ENCODE data around the gene CYP19A1. TPM values are rescaled to one million over a fixed set of nuclear protein-coding genes. Genes with fewer than 3 reads are reported as not detected.
A peak's percentile ranks its signal among the peaks of the same experiment; 100 is the strongest.

The CYP19A1 gene
- total RNA-seq, 2 experiments from 2014 or later, result not detected

DNA sequence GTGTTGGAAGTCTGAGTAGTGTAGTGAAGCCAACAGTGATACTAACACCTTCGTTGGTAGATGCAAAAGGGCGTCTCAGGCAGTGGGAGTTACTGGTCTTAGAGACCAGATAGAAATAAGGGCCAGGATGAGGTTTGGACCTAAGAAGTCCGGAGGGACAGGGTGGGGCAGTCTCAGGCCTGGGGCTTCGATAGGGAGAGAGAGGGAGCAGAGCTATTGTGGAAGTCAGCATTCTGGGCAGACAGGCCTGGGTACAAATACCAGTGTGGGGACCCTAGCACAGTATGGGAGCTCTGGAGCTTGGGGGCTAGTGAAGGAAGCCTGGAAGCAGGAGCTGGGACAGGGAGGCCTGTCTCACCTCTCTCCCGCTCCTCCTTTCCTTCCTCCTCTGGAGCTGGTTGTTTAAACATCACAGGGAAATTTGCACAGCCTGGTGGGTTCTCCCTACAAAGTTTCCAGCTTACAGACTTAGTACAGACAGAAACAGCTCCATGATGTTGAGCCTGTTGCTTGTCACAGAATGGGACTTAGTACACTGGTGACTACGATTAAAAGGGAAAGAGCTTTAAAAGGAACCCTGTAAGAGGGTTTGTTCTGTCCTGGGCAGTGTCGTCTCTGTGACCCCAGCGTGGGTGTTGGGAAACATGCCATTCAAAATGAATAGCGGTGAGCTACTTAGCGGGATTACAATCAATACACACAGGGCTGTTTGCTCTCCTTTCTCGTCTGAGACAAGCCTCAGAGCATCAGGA, 167.3 kb downstream of the CYP19A1 start:
- TF ChIP-seq, protein P1, sequence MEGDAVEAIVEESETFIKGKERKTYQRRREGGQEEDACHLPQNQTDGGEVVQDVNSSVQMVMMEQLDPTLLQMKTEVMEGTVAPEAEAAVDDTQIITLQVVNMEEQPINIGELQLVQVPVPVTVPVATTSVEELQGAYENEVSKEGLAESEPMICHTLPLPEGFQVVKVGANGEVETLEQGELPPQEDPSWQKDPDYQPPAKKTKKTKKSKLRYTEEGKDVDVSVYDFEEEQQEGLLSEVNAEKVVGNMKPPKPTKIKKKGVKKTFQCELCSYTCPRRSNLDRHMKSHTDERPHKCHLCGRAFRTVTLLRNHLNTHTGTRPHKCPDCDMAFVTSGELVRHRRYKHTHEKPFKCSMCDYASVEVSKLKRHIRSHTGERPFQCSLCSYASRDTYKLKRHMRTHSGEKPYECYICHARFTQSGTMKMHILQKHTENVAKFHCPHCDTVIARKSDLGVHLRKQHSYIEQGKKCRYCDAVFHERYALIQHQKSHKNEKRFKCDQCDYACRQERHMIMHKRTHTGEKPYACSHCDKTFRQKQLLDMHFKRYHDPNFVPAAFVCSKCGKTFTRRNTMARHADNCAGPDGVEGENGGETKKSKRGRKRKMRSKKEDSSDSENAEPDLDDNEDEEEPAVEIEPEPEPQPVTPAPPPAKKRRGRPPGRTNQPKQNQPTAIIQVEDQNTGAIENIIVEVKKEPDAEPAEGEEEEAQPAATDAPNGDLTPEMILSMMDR (IDR thresholded peaks at IDR 0.05), result no peak
- H3K27ac Mint-ChIP-seq, result no peak overlapping the region
- ATAC-seq, result no peak
- no peak for DNase-seq
- H3K27me3 Mint-ChIP-seq, result peaks cover 19% of the 10 kb centered on the region
- no peaks in the 10 kb centered on the region for H3K4me1 Mint-ChIP-seq (ENCODE audit: low read depth)
- no peaks in the 10 kb centered on the region for H3K9me3 Mint-ChIP-seq
- no peak overlapping the region for H3K4me3 Mint-ChIP-seq
- ChIA-PET POLR2A (no interaction called here), CTCF (interaction anchor here (1.3 to 3.0 kb wide), 3 partner anchors 8 to 22 kb away, joined by 4 to 25 read pairs (median 14); no protein-coding TSS in a partner anchor)
- intact Hi-C loops (cut with micrococcal nuclease), result no loop called here
- H3K36me3 Mint-ChIP-seq (ENCODE audit: low read depth), result no peaks in the 10 kb centered on the region

- CTCF ChIA-PET, result interaction anchor here (3.0 kb wide), 1 partner anchor 24 kb away, joined by 14 read pairs; no protein-coding TSS in a partner anchor
These were observed 169.7 kb downstream of the CYP19A1 start for GRCh38 chr15:51168700-51169099.

DNA sequence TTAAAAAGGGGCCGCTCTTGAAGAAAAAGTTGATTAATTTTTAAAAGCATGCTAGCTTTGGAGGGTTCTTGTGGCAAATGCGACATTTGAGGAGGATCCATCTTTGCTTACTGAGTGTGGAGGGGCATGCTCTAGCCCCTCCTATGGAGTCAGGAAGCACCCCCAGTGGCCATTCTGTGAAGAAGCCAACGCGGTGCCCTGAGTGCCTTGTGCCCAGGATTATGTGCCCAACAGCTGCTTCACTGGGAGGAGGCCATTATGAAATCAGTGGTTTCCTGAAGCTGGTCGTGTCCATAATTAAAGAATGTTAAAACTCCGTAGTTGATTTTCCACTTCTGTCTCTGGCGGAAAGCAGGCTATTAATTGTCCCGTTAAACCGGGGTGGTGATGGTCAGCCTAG, 174.6 kb downstream of the CYP19A1 start:
- no peak for DNase-seq
- ATAC-seq, result no peak
- Mint-ChIP-seq H3K4me3 (no peak overlapping the region), H3K27ac (no peak overlapping the region), H3K36me3 (ENCODE audit: low read depth) (no peaks in the 10 kb centered on the region), H3K9me3 (no peaks in the 10 kb centered on the region), H3K4me1 (ENCODE audit: low read depth) (peaks cover 2% of the 10 kb centered on the region), H3K27me3 (peaks cover 17% of the 10 kb centered on the region)
- ChIA-PET CTCF (interaction anchor here (0.9 to 5.8 kb wide), 40 partner anchors 8 to 612 kb away, joined by 3 to 118 read pairs (median 6); no protein-coding TSS in a partner anchor), POLR2A (no interaction called here)
- TF ChIP-seq, protein P1 (IDR thresholded peaks at IDR 0.05), result no peak
- intact Hi-C loops (cut with micrococcal nuclease), result loop anchor here (5.0 kb wide), 1 partner anchor 218 kb away; no protein-coding TSS in a partner anchor

More at GRCh38 chr15:51168700-51169099, 169.7 kb downstream of the CYP19A1 start:
- Mint-ChIP-seq H3K4me1 (ENCODE audit: low read depth) (no peaks in the 10 kb centered on the region), H3K9me3 (no peaks in the 10 kb centered on the region), H3K4me3 (no peak overlapping the region), H3K36me3 (ENCODE audit: low read depth) (no peaks in the 10 kb centered on the region), H3K27ac (no peak overlapping the region), H3K27me3 (peaks cover 23% of the 10 kb centered on the region)
- intact Hi-C loops (cut with micrococcal nuclease), result no loop called here
- DNase-seq (no peak), ATAC-seq (no peak)
- POLR2A ChIA-PET, result no interaction called here
- TF ChIP-seq, protein P1 (IDR thresholded peaks at IDR 0.05), result no peak

DNA sequence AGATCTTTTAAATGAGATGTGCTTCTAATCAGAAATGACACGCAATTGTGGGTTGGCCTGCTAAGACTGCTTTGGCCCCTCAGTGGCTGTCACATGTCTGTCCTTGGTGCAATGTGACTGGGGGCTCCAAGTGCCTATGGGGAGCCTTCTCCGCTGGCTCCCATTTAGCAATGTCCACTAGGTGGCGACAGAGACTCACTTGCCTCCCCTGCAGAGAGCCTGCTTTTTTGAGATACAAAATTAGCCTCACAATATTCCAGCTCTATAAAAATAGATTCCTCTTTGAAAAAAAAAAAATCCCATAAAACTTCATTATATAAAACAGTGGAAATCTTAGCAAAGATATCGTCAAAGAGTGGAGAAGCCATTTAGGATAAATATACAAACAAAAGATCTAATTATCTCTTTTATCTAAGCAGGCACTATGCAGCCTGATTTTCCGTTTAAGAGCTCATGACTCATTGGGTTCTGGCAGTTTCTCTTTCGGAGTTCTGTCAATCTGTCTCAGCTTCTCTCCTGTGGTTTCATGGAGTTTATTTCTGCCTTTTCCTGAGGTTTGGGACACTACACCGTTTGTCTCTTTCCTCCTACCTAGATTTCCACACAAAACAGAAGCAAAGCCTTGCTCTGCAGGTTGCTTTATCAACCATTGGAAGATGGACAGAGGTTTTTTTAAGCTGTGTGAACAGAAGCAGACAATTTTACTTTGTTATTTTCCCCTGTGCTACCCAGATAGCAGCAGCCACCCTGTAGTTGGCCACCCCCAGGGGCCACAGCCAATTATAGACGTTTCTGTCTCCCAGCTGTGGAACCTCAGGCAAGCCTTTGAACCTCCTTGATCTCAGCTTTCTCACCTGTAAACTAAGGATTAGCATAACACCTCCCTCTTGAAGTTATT, 175.3 kb downstream of the CYP19A1 start:
- intact Hi-C loops (cut with micrococcal nuclease), result loop anchor here (5.0 kb wide), 1 partner anchor 219 kb away; no protein-coding TSS in a partner anchor
- Mint-ChIP-seq H3K36me3 (ENCODE audit: low read depth) (no peaks in the 10 kb centered on the region), H3K27me3 (peaks cover 17% of the 10 kb centered on the region), H3K4me3 (no peak overlapping the region), H3K9me3 (no peaks in the 10 kb centered on the region), H3K4me1 (ENCODE audit: low read depth) (peaks cover 2% of the 10 kb centered on the region), H3K27ac (no peak overlapping the region)
- POLR2A ChIA-PET, result no interaction called here
- TF ChIP-seq, protein P1 (IDR thresholded peaks at IDR 0.05), result peak; percentile 88
- ATAC-seq (peak; percentile 95), DNase-seq (peak; percentile 81)
- CTCF ChIA-PET, result interaction anchor here (0.6 to 5.8 kb wide), 70 partner anchors 8 to 613 kb away, joined by 3 to 118 read pairs (median 4); no protein-coding TSS in a partner anchor

Measured in activated CD8-positive, alpha-beta T cell treated with anti-CD3 and anti-CD28 coated beads for 36 hours (primary cell).